SK-N-SH (cell line): ENCODE measurements around the gene RARS2. TPM values are rescaled to one million over a fixed set of nuclear protein-coding genes. Genes with fewer than 3 reads are reported as not detected.

ENCODE experiments used
- CTCF ChIA-PET: fragments of 300-600, 350-600 bp; formaldehyde crosslinking; extraction: SDS; loops from one replicate; lab custom pipeline; 2021; lab: Yijun Ruan, JAX
- POLR2A ChIA-PET: fragments of 350-600 bp; sonication (Branson Sonifier 250); formaldehyde crosslinking; extraction: SDS; loops from one replicate; lab custom pipeline; 2020; ENCODE audit warnings: antibody characterized with exemption, inconsistent platforms; lab: Yijun Ruan, JAX
- DNase-seq: peaks from one replicate; pipeline ENCODE4 v3.0.0; 2012
- H2AFZ ChIP-seq: fragments of 200-600 bp; sonication (generic); 2 replicates; pipeline ENCODE4 v1.8.1; 2016; ENCODE audit warnings: antibody characterized with exemption, mild to moderate bottlenecking, low read depth
- H3F3A ChIP-seq: fragments of 200-600 bp; sonication (generic); replicated peaks from 2 replicates; pipeline ENCODE3; 2016; ENCODE audit warnings: antibody characterized with exemption, mild to moderate bottlenecking; ENCODE audit not compliant: insufficient read depth
- H3K27ac ChIP-seq, 2 experiments: fragments of 200-500 bp in 1 of 2; fragments of 200-600 bp in 1 of 2; sonication (Bioruptor generic) in 1 of 2; sonication (generic), shearing (Covaris generic) in 1 of 2; 2 replicates each; pipeline versions ENCODE4 v1.5.1 to v1.6.1; 2014 to 2016; ENCODE audit warnings: low read depth in 2 of 2, inconsistent platforms in 1 of 2, low read length in 1 of 2, mild to moderate bottlenecking in 1 of 2, mixed read lengths in 1 of 2
- H3K27me3 ChIP-seq: fragments of 200-600 bp; sonication (generic), shearing (Covaris generic); 2 replicates; pipeline ENCODE4 v1.6.1; 2016; ENCODE audit warnings: mixed run types; ENCODE audit not compliant: insufficient read depth
- H3K36me3 ChIP-seq, 2 experiments: fragments of 200-500 bp in 1 of 2; fragments of 200-600 bp in 1 of 2; sonication (Bioruptor generic) in 1 of 2; sonication (generic) in 1 of 2; replicated peaks in 1 of 2; 2 replicates each; pipeline versions ENCODE3 to v1.5.1; 2014 to 2016; ENCODE audit warnings: low read length in 1 of 2, mild to moderate bottlenecking in 1 of 2; ENCODE audit not compliant: insufficient read depth in 2 of 2, control insufficient read depth in 1 of 2
- H3K4me1 ChIP-seq, 2 experiments: fragments of 200-500 bp in 1 of 2; fragments of 200-600 bp in 1 of 2; sonication (Bioruptor generic) in 1 of 2; sonication (generic), shearing (Covaris generic) in 1 of 2; 2 replicates each; pipeline versions ENCODE4 v1.5.1 to v1.6.1; 2014 to 2016; ENCODE audit warnings: low read depth in 1 of 2, low read length in 1 of 2, mixed run types in 1 of 2; ENCODE audit not compliant: insufficient read depth in 2 of 2, control insufficient read depth in 1 of 2
- H3K4me2 ChIP-seq: fragments of 200-600 bp; sonication (generic), shearing (Covaris generic); 2 replicates; pipeline ENCODE4 v1.6.1; 2017; ENCODE audit warnings: mixed run types
- H3K4me3 ChIP-seq, 2 experiments: fragments of 200-500 bp in 1 of 2; fragments of 200-600 bp in 1 of 2; sonication (Bioruptor generic) in 1 of 2; sonication (generic), shearing (Covaris generic) in 1 of 2; 2 replicates each; pipeline versions ENCODE4 v1.5.1 to v1.8.1; 2014 to 2016; ENCODE audit warnings: low read depth in 2 of 2, inconsistent platforms in 1 of 2, low read length in 1 of 2, mild to moderate bottlenecking in 1 of 2, mixed read lengths in 1 of 2, moderate library complexity in 1 of 2
- H3K79me2 ChIP-seq: fragments of 200-600 bp; sonication (generic); 2 replicates; pipeline ENCODE4 v1.8.1; 2017; ENCODE audit warnings: mild to moderate bottlenecking; ENCODE audit not compliant: insufficient read depth
- H3K9ac ChIP-seq: fragments of 200-600 bp; sonication (generic); 2 replicates; pipeline ENCODE4 v1.6.1; 2017; ENCODE audit warnings: mixed run types
- H3K9me2 ChIP-seq: fragments of 200-600 bp; sonication (generic); 2 replicates; pipeline ENCODE4 v1.6.1; 2017; ENCODE audit warnings: mixed run types
- H3K9me3 ChIP-seq: fragments of 200-600 bp; sonication (generic); 2 replicates; pipeline ENCODE4 v1.6.1; 2017; ENCODE audit warnings: mixed run types, mild to moderate bottlenecking, moderate library complexity
- H4K20me1 ChIP-seq: fragments of 200-600 bp; sonication (generic); 2 replicates; pipeline ENCODE4 v1.6.1; 2017; ENCODE audit warnings: mild to moderate bottlenecking, mixed run types; ENCODE audit not compliant: insufficient read depth
- ELF1 ChIP-seq: IDR thresholded peaks from 2 replicates; pipeline ENCODE4 v1.4.0; 2012
- EP300 ChIP-seq, 2 experiments: IDR thresholded peaks; 2 replicates each; pipeline versions ENCODE4 v1.4.0 to v1.6.1; 2012; ENCODE audit warnings: borderline replicate concordance in 1 of 2, low read depth in 1 of 2, low read length in 1 of 2
- FOSL2 ChIP-seq: IDR thresholded peaks from 2 replicates; pipeline ENCODE4 v1.4.0; 2012; ENCODE audit warnings: low read depth, mild to moderate bottlenecking, moderate library complexity, borderline replicate concordance
- FOXM1 ChIP-seq: IDR thresholded peaks from 2 replicates; pipeline ENCODE4 v1.4.0; 2012; ENCODE audit warnings: low read depth, mild to moderate bottlenecking
- JUND ChIP-seq: IDR thresholded peaks from 2 replicates; pipeline ENCODE4 v1.4.0; 2012
- MEF2A ChIP-seq: IDR thresholded peaks from 2 replicates; pipeline ENCODE4 v1.4.0; 2012; ENCODE audit warnings: low read depth, borderline replicate concordance
- MXI1 ChIP-seq: IDR thresholded peaks from 2 replicates; pipeline ENCODE4 v1.6.1; 2012; ENCODE audit warnings: mild to moderate bottlenecking, low read depth, low read length, improper control_type of control experiment
- NFIC ChIP-seq: IDR thresholded peaks from 2 replicates; pipeline ENCODE4 v1.4.0; 2012; ENCODE audit warnings: borderline replicate concordance
- NRF1 ChIP-seq: IDR thresholded peaks from 2 replicates; pipeline ENCODE4 v1.6.1; 2012; ENCODE audit warnings: low read depth, mild to moderate bottlenecking, low read length
- POLR2AphosphoS5 ChIP-seq: IDR thresholded peaks from 2 replicates; pipeline ENCODE4 v1.6.1; 2012; ENCODE audit warnings: low read depth, low read length
- RAD21 ChIP-seq: IDR thresholded peaks from 2 replicates; pipeline ENCODE4 v1.6.1; 2012; ENCODE audit warnings: mild to moderate bottlenecking, low read length
- RCOR1 ChIP-seq: fragments of 150-350 bp; IDR thresholded peaks from 2 replicates; pipeline ENCODE4 v1.6.1; 2017; ENCODE audit warnings: antibody characterized with exemption, low read length
- RXRA ChIP-seq: IDR thresholded peaks from 2 replicates; pipeline ENCODE4 v1.4.0; 2012; ENCODE audit warnings: low read depth, mild to moderate bottlenecking, borderline replicate concordance
- SIN3A ChIP-seq: IDR thresholded peaks from 2 replicates; pipeline ENCODE4 v1.6.1; 2012; ENCODE audit warnings: low read depth, mild to moderate bottlenecking, low read length, moderate library complexity, borderline replicate concordance
- SMC3 ChIP-seq: IDR thresholded peaks from 2 replicates; pipeline ENCODE4 v1.6.1; 2012; ENCODE audit warnings: low read depth, low read length, improper control_type of control experiment
- TAF1 ChIP-seq: IDR thresholded peaks from 2 replicates; pipeline ENCODE4 v1.6.1; 2012; ENCODE audit warnings: low read depth, mild to moderate bottlenecking, low read length, moderate library complexity, borderline replicate concordance
- TCF12 ChIP-seq: IDR thresholded peaks from 2 replicates; pipeline ENCODE4 v1.4.0; 2012
- USF2 ChIP-seq: fragments of 150-350 bp; IDR thresholded peaks from 2 replicates; pipeline ENCODE4 v1.6.1; 2017; ENCODE audit warnings: antibody characterized with exemption, low read length, low read depth, borderline replicate concordance
- WGBS: methylation state at CpG from one replicate; pipeline ENCODE4 v1.1.6; 2017; ENCODE audit warnings: low lambda C conversion rate; 5-methylcytosine and 5-hydroxymethylcytosine counted together
- polyA plus RNA-seq, 3 experiments: library from polyadenylated mRNA; depleted of rRNA; stranded (reverse); fragments of >200 nt; gene quantifications; 2 replicates each; pipeline ENCODE4 v1.2.3, GENCODE V29; 2012
- TF ChIP-seq, protein P1 (sequence below): IDR thresholded peaks from 2 replicates; pipeline ENCODE4; 2012
- TF ChIP-seq, protein P2 (sequence below): IDR thresholded peaks from 2 replicates; pipeline ENCODE4 v1.4.0; 2012; ENCODE audit warnings: low read depth, borderline replicate concordance
- TF ChIP-seq, protein P3 (sequence below): fragments of 150-350 bp; IDR thresholded peaks from 2 replicates; pipeline ENCODE4 v1.6.1; 2016; ENCODE audit warnings: mild to moderate bottlenecking, low read depth, low read length

Gene RARS2
- polyA plus RNA-seq, 1 of the 3 experiments (the other 2 are of a cell fraction), result 7.9 TPM

DNA sequence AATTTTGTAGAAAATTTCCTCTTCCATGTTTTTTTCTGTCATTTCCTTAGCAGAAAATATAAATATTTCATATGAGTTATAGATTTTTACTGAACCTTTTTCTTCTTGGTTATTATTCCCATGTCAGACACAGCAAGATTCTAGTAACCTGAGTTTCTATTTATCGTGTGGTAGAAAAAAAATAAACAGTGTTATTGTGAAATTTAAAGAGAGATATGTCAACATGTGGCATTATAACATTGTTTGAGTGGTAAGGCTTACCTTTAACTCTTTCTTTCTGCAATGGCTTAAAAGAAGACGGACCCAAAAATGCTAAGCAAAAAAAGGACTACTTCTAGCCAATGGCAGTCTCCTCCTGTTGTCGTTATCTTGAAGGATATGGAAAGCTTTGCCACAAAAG, 19.0 kb upstream of the RARS2 start:
- WGBS, result 83% methylated on average over 3 of the region's 3 CpGs

GRCh38 chr6:87606199-87606598, 16.4 kb upstream of the RARS2 start:
- Histone ChIP-seq H3K9me2 (no peaks in the 10 kb centered on the region), H3K36me3 (peaks cover 19 to 44% of the 10 kb centered on the region in 2 experiments), H3F3A (no peaks in the 10 kb centered on the region), H3K79me2 (no peaks in the 10 kb centered on the region), H3K4me3 (no peak overlapping the region), H4K20me1 (no peaks in the 10 kb centered on the region), H3K27ac (no peak overlapping the region), H3K4me2 (no peak overlapping the region), H3K27me3 (no peaks in the 10 kb centered on the region), H3K4me1 (no peaks in the 10 kb centered on the region), H3K9me3 (no peaks in the 10 kb centered on the region)
- ChIA-PET POLR2A (no interaction called here), CTCF (no interaction called here)
- no peak for DNase-seq
- TF ChIP-seq SMC3, result no peak
- TF ChIP-seq EP300 (IDR thresholded peaks at IDR 0.05; ENCODE audit: borderline replicate concordance in 1 of 2, low read depth in 1 of 2, low read length in 1 of 2), result no peak
- TF ChIP-seq RXRA, result no peak
- TF ChIP-seq SIN3A, result no peak
- no peak for TF ChIP-seq FOSL2
- TF ChIP-seq, all 33 proteins: peak for 0
- no peak overlapping the region for H2AFZ ChIP-seq
- 93% methylated on average over 2 of the region's 2 CpGs for WGBS
- no peak overlapping the region for H3K9ac ChIP-seq

More for the DNA sequence above, 19.0 kb upstream of the RARS2 start:
- TF ChIP-seq, protein P1, sequence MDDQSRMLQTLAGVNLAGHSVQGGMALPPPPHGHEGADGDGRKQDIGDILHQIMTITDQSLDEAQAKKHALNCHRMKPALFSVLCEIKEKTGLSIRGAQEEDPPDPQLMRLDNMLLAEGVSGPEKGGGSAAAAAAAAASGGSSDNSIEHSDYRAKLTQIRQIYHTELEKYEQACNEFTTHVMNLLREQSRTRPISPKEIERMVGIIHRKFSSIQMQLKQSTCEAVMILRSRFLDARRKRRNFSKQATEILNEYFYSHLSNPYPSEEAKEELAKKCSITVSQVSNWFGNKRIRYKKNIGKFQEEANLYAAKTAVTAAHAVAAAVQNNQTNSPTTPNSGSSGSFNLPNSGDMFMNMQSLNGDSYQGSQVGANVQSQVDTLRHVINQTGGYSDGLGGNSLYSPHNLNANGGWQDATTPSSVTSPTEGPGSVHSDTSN, result no peak
- TF ChIP-seq, protein P2, sequence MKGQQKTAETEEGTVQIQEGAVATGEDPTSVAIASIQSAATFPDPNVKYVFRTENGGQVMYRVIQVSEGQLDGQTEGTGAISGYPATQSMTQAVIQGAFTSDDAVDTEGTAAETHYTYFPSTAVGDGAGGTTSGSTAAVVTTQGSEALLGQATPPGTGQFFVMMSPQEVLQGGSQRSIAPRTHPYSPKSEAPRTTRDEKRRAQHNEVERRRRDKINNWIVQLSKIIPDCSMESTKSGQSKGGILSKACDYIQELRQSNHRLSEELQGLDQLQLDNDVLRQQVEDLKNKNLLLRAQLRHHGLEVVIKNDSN, result no peak
- no peak for TF ChIP-seq TCF12
- TF ChIP-seq POLR2AphosphoS5, result no peak
- no peak for TF ChIP-seq FOXM1
- no peak for TF ChIP-seq RCOR1
- Histone ChIP-seq H3K4me3 (no peak overlapping the region), H3K27ac (no peak overlapping the region), H3K9me2 (no peaks in the 10 kb centered on the region), H3K4me2 (no peak overlapping the region), H3F3A (no peaks in the 10 kb centered on the region), H3K79me2 (no peaks in the 10 kb centered on the region), H3K4me1 (no peaks in the 10 kb centered on the region), H4K20me1 (no peaks in the 10 kb centered on the region), H3K27me3 (no peaks in the 10 kb centered on the region), H3K9me3 (no peaks in the 10 kb centered on the region), H2AFZ (no peak overlapping the region), H3K36me3 (peaks cover 18 to 44% of the 10 kb centered on the region in 2 experiments), H3K9ac (no peak overlapping the region)
- POLR2A ChIA-PET, result no interaction called here
- DNase-seq, result no peak
- CTCF ChIA-PET, result no interaction called here

DNA sequence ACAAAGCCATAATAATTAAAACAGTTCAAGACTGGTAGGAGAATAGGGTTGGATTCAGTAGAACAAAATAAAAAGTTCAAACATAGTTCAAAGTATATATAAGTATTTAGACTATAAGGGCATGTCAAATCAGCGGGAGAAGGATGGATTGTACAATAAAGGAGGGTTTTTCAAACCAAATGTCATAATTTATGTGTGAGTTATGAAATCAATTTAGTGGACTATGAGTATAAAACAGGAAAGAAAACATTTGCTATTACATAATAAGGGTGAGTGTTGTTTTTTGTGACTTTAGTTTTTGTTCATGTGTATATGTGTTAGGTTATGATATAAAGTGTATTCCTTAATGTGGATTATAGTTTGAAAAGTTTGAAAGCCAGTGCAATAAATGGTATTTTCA, 10.8 kb upstream of the RARS2 start:
- DNase-seq, result no peak
- Histone ChIP-seq H3K9me3 (no peaks in the 10 kb centered on the region), H3K79me2 (no peaks in the 10 kb centered on the region), H3F3A (no peaks in the 10 kb centered on the region), H3K4me1 (no peaks in the 10 kb centered on the region), H3K9ac (no peak overlapping the region), H3K27me3 (no peaks in the 10 kb centered on the region), H2AFZ (no peak overlapping the region), H3K4me2 (no peak overlapping the region), H3K4me3 (no peak overlapping the region), H3K27ac (no peak overlapping the region), H3K36me3 (peaks cover 19 to 38% of the 10 kb centered on the region in 2 experiments), H4K20me1 (no peaks in the 10 kb centered on the region), H3K9me2 (no peaks in the 10 kb centered on the region)
- ChIA-PET CTCF (no interaction called here), POLR2A (no interaction called here)
- 97% methylated on average over 1 of the region's 1 CpG for WGBS
- TF ChIP-seq TAF1 (no peak), ELF1 (no peak), NFIC (no peak), USF2 (no peak), NRF1 (no peak), SMC3 (no peak), EP300 (IDR thresholded peaks at IDR 0.05; ENCODE audit: borderline replicate concordance in 1 of 2, low read depth in 1 of 2, low read length in 1 of 2) (no peak), FOSL2 (no peak), MXI1 (no peak), MEF2A (no peak), JUND (no peak), RAD21 (no peak)
- TF ChIP-seq, protein P3, sequence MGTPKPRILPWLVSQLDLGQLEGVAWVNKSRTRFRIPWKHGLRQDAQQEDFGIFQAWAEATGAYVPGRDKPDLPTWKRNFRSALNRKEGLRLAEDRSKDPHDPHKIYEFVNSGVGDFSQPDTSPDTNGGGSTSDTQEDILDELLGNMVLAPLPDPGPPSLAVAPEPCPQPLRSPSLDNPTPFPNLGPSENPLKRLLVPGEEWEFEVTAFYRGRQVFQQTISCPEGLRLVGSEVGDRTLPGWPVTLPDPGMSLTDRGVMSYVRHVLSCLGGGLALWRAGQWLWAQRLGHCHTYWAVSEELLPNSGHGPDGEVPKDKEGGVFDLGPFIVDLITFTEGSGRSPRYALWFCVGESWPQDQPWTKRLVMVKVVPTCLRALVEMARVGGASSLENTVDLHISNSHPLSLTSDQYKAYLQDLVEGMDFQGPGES, result no peak
